Measurements from ENCODE around the gene HDDC2.
A peak's percentile ranks its signal among the peaks of the same experiment; 100 is the strongest.

The HDDC2 gene

GRCh38 chr6:125301435-125302391 is at the start of gene HDDC2:
Gene HDDC2 (minus strand): TSS chr6:125301967. CDS start chr6:125301932, 35 bp downstream.
- peak in 47 of 58 donors; percentile 7 to 73 (median 43) for DNase-seq

- no peak for DNase-seq
Observed at GRCh38 chr6:125346926-125347563, 45.3 kb upstream of the HDDC2 start.

- peak in 2 of 58 donors; percentile 1 to 4 for DNase-seq
Observed at GRCh38 chr6:125346201-125346925, 44.6 kb upstream of the HDDC2 start.

- DNase-seq = no peak
Observed at GRCh38 chr6:125341460-125341859, 39.7 kb upstream of the HDDC2 start.

GRCh38 chr6:125340991-125341390 is 39.2 kb upstream of the HDDC2 start:
- no peak for DNase-seq

GRCh38 chr6:125340175-125340835 is 38.5 kb upstream of the HDDC2 start:
- no peak for DNase-seq

- DNase-seq = no peak
Observed at GRCh38 chr6:125339653-125340052, 37.9 kb upstream of the HDDC2 start.

GRCh38 chr6:125338381-125338780 is 36.6 kb upstream of the HDDC2 start:
- no peak for DNase-seq

GRCh38 chr6:125337706-125338105 is 35.9 kb upstream of the HDDC2 start:
- no peak for DNase-seq

- no peak for DNase-seq
Observed at GRCh38 chr6:125332664-125333063, 30.9 kb upstream of the HDDC2 start.

GRCh38 chr6:125325586-125325985 is 23.8 kb upstream of the HDDC2 start:
- DNase-seq = no peak

GRCh38 chr6:125323376-125323775 is 21.6 kb upstream of the HDDC2 start:
- no peak for DNase-seq

- DNase-seq = peak in 55 of 58 donors; percentile 10 to 92 (median 73)
Observed at GRCh38 chr6:125316621-125317020, 14.9 kb upstream of the HDDC2 start.

- DNase-seq = no peak
Observed at GRCh38 chr6:125315548-125315947, 13.8 kb upstream of the HDDC2 start.

- DNase-seq = peak in 50 of 58 donors; percentile 6 to 73 (median 36)
Observed at GRCh38 chr6:125314009-125314581, 12.3 kb upstream of the HDDC2 start.

- DNase-seq = no peak
Observed at GRCh38 chr6:125312950-125313349, 11.2 kb upstream of the HDDC2 start.

GRCh38 chr6:125312478-125312877 is 10.7 kb upstream of the HDDC2 start:
- DNase-seq = no peak

GRCh38 chr6:125310994-125311649 is 9.4 kb upstream of the HDDC2 start:
- peak in 23 of 58 donors; percentile 4 to 70 (median 10) for DNase-seq

- DNase-seq = no peak
Observed at GRCh38 chr6:125307964-125308615, 6.3 kb upstream of the HDDC2 start.

Measured in anterior cingulate cortex (tissue), 58 donors.